Ishikawa (cell line): ENCODE measurements around the gene KCNJ6.

ENCODE experiments used
- CEBPB ChIP-seq: IDR thresholded peaks from 2 replicates; pipeline ENCODE4 v1.6.1; 2012
- CREB1 ChIP-seq: IDR thresholded peaks from 2 replicates; pipeline ENCODE4 v1.6.1; 2012; ENCODE audit warnings: low read depth
- EGR1 ChIP-seq: IDR thresholded peaks from 2 replicates; pipeline ENCODE4 v1.6.1; 2012
- EP300 ChIP-seq: IDR thresholded peaks from 2 replicates; pipeline ENCODE4 v1.6.1; 2012; ENCODE audit warnings: borderline replicate concordance
- FOXM1 ChIP-seq: IDR thresholded peaks from 2 replicates; pipeline ENCODE4 v1.6.1; 2012; ENCODE audit warnings: low read depth, borderline replicate concordance
- MAX ChIP-seq: IDR thresholded peaks from 2 replicates; pipeline ENCODE4 v1.6.1; 2012
- NFIC ChIP-seq: IDR thresholded peaks from 2 replicates; pipeline ENCODE4 v1.6.1; 2012
- RAD21 ChIP-seq: IDR thresholded peaks from 2 replicates; pipeline ENCODE4 v1.6.1; 2012; ENCODE audit warnings: low read depth
- TAF1 ChIP-seq: IDR thresholded peaks from 2 replicates; pipeline ENCODE4 v1.6.1; 2012; ENCODE audit warnings: low read depth, mild to moderate bottlenecking
- TCF12 ChIP-seq: IDR thresholded peaks from 2 replicates; pipeline ENCODE4 v1.6.1; 2012; ENCODE audit warnings: low read depth
- TEAD4 ChIP-seq: IDR thresholded peaks from 2 replicates; pipeline ENCODE4 v1.6.1; 2012
- YY1 ChIP-seq: IDR thresholded peaks from 2 replicates; pipeline ENCODE4 v1.6.1; 2012; ENCODE audit warnings: low read depth
- ZBTB7A ChIP-seq: IDR thresholded peaks from 2 replicates; pipeline ENCODE4 v1.6.1; 2012; ENCODE audit warnings: low read depth
- TF ChIP-seq, protein P1 (sequence below): IDR thresholded peaks from 2 replicates; pipeline ENCODE4 v1.6.1; 2012
- TF ChIP-seq, protein P2 (sequence below): IDR thresholded peaks from 2 replicates; pipeline ENCODE4 v1.6.1; 2012; ENCODE audit warnings: low read depth, mild to moderate bottlenecking

KCNJ6 gene

GRCh38 chr21:37622755-37623154 lies 293.5 kb downstream of the KCNJ6 start:
- TF ChIP-seq ZBTB7A (no peak), TAF1 (no peak), NFIC (no peak), TCF12 (no peak), YY1 (no peak), MAX (no peak)

DNA sequence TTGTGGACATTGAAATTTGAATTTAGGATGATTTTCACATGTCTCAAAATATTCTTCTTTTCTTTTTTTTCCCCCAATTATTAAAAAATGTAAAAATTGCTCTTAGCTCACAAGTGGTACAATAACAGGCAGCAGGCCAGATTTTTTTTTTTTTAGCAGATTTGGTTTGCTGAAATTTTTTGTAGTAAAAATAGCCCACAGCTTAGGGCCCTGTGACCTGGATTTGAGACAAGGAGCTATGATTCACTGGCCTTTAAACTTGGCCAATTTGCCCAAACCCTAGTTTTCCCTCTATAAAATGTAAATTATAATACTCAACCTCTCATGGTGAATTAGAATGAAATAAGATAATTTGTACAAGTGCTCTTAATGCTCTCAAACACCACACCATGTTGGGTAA lies 295.9 kb downstream of the KCNJ6 start:
- TF ChIP-seq EGR1 (no peak), RAD21 (no peak), EP300 (no peak), CEBPB (no peak), FOXM1 (no peak)
- TF ChIP-seq, protein P1, sequence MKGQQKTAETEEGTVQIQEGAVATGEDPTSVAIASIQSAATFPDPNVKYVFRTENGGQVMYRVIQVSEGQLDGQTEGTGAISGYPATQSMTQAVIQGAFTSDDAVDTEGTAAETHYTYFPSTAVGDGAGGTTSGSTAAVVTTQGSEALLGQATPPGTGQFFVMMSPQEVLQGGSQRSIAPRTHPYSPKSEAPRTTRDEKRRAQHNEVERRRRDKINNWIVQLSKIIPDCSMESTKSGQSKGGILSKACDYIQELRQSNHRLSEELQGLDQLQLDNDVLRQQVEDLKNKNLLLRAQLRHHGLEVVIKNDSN, result no peak
- TF ChIP-seq, protein P2, sequence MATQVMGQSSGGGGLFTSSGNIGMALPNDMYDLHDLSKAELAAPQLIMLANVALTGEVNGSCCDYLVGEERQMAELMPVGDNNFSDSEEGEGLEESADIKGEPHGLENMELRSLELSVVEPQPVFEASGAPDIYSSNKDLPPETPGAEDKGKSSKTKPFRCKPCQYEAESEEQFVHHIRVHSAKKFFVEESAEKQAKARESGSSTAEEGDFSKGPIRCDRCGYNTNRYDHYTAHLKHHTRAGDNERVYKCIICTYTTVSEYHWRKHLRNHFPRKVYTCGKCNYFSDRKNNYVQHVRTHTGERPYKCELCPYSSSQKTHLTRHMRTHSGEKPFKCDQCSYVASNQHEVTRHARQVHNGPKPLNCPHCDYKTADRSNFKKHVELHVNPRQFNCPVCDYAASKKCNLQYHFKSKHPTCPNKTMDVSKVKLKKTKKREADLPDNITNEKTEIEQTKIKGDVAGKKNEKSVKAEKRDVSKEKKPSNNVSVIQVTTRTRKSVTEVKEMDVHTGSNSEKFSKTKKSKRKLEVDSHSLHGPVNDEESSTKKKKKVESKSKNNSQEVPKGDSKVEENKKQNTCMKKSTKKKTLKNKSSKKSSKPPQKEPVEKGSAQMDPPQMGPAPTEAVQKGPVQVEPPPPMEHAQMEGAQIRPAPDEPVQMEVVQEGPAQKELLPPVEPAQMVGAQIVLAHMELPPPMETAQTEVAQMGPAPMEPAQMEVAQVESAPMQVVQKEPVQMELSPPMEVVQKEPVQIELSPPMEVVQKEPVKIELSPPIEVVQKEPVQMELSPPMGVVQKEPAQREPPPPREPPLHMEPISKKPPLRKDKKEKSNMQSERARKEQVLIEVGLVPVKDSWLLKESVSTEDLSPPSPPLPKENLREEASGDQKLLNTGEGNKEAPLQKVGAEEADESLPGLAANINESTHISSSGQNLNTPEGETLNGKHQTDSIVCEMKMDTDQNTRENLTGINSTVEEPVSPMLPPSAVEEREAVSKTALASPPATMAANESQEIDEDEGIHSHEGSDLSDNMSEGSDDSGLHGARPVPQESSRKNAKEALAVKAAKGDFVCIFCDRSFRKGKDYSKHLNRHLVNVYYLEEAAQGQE, result no peak

DNA sequence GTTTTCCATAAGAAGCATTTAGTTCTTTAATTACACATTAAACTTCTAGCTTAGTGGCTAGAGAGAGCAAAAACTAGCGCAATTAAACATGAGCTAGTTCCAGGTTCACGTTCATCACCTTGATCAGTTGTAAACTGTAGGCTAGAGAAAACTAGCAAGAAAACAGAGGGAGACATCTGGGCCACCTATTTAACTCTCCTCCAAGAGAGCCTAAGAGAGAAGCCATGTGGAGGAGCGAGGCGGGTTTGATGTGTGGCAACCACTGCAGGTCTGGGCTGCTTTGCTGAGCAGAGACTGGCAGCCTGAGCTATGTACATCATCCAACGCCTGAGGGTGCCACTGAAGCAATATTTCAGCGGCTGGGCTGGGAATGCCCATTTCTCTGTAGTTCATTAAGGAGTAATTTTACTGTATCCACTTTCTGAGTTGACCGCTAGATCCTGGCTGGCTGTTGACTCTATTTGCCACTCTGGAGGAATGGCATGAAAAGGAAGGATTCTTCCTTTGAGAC lies 296.7 kb downstream of the KCNJ6 start:
- TF ChIP-seq TCF12 (no peak), TEAD4 (no peak), MAX (no peak), EP300 (no peak), FOXM1 (no peak), CEBPB (no peak), RAD21 (no peak), NFIC (no peak), CREB1 (no peak), YY1 (no peak), TAF1 (no peak), EGR1 (no peak), ZBTB7A (no peak)
- TF ChIP-seq, protein P1, result no peak
- TF ChIP-seq, protein P2, result no peak

- TF ChIP-seq YY1 (no peak), FOXM1 (no peak), MAX (no peak), CEBPB (no peak), EP300 (no peak)
Observed at GRCh38 chr21:37618081-37618480, 298.2 kb downstream of the KCNJ6 start.

DNA sequence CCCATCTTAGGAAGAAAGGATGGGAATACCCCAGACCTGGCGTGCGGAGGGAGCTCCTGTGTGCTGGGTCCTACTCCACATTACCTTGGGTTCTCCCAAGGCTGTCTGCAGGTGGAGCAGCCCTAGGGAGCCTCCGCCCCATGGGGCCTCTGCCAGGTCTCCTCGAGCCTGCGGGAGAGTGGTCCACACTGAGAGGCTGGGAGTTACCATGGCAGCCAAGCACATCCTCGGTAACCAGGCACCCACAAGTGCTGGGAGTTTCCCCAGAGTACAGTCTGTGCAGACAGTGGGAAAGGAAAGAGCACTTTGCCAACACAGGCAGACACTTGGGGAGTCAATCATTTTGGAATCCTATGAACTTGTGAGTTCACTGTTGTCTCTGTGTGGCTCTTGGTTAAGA lies 300.3 kb downstream of the KCNJ6 start:
- no peak for TF ChIP-seq YY1
- TF ChIP-seq, protein P2, result no peak
- TF ChIP-seq TCF12, result no peak
- TF ChIP-seq EGR1, result no peak
- TF ChIP-seq EP300, result no peak
- no peak for TF ChIP-seq MAX
